Endothelial cell of umbilical vein (primary cell): Measurements from ENCODE around the gene UBC.
A peak's percentile ranks its signal among the peaks of the same experiment; 100 is the strongest.

ENCODE experiments used
- EZH2 ChIP-seq: IDR thresholded peaks from 2 replicates; pipeline ENCODE4 v1.6.1; 2012; ENCODE audit warnings: borderline replicate concordance, low read depth, mild to moderate bottlenecking, moderate library complexity, low read length, inconsistent platforms; ENCODE audit not compliant: severe bottlenecking
- FOS ChIP-seq: IDR thresholded peaks from 2 replicates; pipeline ENCODE4 v1.6.1; 2011; ENCODE audit warnings: mild to moderate bottlenecking, low read length, moderate library complexity, borderline replicate concordance; ENCODE audit not compliant: insufficient read depth
- JUN ChIP-seq: IDR thresholded peaks from 2 replicates; pipeline ENCODE4 v1.6.1; 2011; ENCODE audit warnings: borderline replicate concordance, low read depth; ENCODE audit not compliant: insufficient read length, insufficient read depth
- MYC ChIP-seq: IDR thresholded peaks from one replicate; pipeline ENCODE4 v1.6.1; 2011; ENCODE audit warnings: mild to moderate bottlenecking, low read depth, low read length
- POLR2A ChIP-seq: IDR thresholded peaks from 2 replicates; pipeline ENCODE4 v1.6.1; 2012; ENCODE audit warnings: low read depth, mild to moderate bottlenecking, control low read depth, low read length
- POLR2AphosphoS5 ChIP-seq: IDR thresholded peaks from 2 replicates; pipeline ENCODE4 v1.6.1; 2012; ENCODE audit warnings: low read depth, mild to moderate bottlenecking, control low read depth, low read length, moderate library complexity; ENCODE audit not compliant: insufficient read depth
- TF ChIP-seq, protein P1 (sequence below), 2 donors: IDR thresholded peaks; 1 replicate in 1 of 2; 2 replicates in 1 of 2; pipeline ENCODE4 v1.5.1; 2011; ENCODE audit warnings: low read length in 2 of 2, mild to moderate bottlenecking in 2 of 2, moderate library complexity in 2 of 2, control low read depth in 1 of 2, inconsistent platforms in 1 of 2, low read depth in 1 of 2; ENCODE audit not compliant: insufficient read depth in 1 of 2; ENCODE audit errors: extremely low read depth in 1 of 2
- TF ChIP-seq, protein P2 (sequence below): IDR thresholded peaks from 2 replicates; pipeline ENCODE4 v1.6.1; 2011; ENCODE audit not compliant: insufficient read depth, insufficient read length

DNA sequence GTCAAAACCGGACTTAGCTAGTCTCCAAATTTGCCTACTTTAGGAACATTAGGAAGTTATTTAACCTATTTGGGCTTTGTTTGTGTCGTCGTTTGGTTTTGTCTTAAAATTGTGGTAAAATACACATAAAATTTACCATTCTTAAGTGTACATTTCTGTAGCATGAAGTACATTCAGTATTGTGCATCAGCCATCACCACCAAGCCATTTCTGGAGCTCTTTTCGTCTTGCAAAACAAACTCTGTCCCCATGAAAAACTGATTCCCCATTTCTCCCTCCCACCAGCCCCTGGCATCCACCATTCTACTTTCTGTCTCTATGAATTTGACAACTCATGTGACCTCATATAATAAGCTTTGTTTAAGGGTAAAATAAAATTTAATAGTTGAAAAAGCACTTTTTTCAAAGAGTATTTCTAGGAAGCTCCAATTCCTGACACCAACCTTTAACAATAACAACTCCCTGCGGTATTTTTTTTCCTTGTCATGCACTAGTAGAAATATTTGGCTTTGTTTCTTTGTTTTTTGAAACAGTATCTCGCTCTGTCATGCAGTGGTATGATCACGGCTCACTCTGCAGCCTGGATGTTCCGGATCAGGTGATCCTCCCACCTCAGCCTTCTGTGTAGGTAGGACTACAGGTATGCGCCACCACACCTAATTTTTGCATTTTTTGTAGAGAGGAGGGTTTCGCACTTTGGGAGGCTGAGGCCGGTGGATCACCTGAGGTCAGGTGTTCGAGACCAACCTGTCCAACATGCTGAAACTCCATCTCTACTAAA, 3.6 kb upstream of the UBC start:
- TF ChIP-seq, protein P1, sequence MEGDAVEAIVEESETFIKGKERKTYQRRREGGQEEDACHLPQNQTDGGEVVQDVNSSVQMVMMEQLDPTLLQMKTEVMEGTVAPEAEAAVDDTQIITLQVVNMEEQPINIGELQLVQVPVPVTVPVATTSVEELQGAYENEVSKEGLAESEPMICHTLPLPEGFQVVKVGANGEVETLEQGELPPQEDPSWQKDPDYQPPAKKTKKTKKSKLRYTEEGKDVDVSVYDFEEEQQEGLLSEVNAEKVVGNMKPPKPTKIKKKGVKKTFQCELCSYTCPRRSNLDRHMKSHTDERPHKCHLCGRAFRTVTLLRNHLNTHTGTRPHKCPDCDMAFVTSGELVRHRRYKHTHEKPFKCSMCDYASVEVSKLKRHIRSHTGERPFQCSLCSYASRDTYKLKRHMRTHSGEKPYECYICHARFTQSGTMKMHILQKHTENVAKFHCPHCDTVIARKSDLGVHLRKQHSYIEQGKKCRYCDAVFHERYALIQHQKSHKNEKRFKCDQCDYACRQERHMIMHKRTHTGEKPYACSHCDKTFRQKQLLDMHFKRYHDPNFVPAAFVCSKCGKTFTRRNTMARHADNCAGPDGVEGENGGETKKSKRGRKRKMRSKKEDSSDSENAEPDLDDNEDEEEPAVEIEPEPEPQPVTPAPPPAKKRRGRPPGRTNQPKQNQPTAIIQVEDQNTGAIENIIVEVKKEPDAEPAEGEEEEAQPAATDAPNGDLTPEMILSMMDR (IDR thresholded peaks at IDR 0.05; ENCODE audit: extremely low read depth in 1 of 2, insufficient read depth in 1 of 2, low read depth in 1 of 2, low read length in 2 of 2): no peak
- TF ChIP-seq FOS (no peak), JUN (no peak), POLR2AphosphoS5 (peak; percentile 63), EZH2 (no peak), MYC (no peak), POLR2A (peak; percentile 85)
- TF ChIP-seq, protein P2, sequence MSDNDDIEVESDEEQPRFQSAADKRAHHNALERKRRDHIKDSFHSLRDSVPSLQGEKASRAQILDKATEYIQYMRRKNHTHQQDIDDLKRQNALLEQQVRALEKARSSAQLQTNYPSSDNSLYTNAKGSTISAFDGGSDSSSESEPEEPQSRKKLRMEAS: no peak
